Fibroblast of peridontal ligament (primary cell): ENCODE results near the gene PIANP.
"Not testable (repeated sequence)": the region's sequence is repeated elsewhere in the genome, so short reads cannot be mapped to it uniquely, and the experiment has no call there.

Experiments
- DNase-seq: peaks from one replicate; pipeline ENCODE4 v3.0.0-alpha.2; 2010; ENCODE audit errors: extremely low read depth

The PIANP gene, protein sequence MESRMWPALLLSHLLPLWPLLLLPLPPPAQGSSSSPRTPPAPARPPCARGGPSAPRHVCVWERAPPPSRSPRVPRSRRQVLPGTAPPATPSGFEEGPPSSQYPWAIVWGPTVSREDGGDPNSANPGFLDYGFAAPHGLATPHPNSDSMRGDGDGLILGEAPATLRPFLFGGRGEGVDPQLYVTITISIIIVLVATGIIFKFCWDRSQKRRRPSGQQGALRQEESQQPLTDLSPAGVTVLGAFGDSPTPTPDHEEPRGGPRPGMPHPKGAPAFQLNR

DNA sequence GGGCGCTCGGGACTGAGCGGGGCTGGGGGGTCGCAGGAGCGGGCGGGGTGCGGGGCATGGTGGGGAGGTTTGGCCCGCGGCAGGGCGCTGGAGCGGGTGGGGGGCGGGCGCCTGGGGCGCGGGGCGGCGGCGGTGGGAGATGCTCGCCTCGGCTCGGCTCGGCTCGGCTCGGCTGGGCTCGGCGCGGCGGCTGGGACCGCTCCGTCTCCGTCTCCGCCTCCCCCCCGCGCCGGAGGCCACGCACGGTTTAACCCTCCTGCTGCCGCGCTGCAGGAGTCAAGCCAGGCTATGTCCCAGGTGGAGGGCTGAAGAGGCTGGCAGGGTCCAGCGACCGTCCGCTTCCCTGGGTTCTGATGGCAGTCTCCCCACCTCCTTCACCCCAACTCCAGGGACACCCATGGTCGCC, at the start of gene PIANP:
Gene PIANP (minus strand): TSS at position 170 of the 406 bp plus-strand sequence. CDS start 2,754 bp downstream, outside the sequence.
- no peak for DNase-seq

GRCh38 chr12:6748761-6749160, 48.1 kb upstream of the PIANP start:
- DNase-seq, result no peak

- DNase-seq, result no peak
These were observed 46.6 kb upstream of the PIANP start for GRCh38 chr12:6747216-6747615.

- no peak for DNase-seq
These were observed 45.3 kb upstream of the PIANP start for GRCh38 chr12:6745741-6746525.

GRCh38 chr12:6743300-6743699, 42.7 kb upstream of the PIANP start:
- DNase-seq, result not testable (repeated sequence)

DNA sequence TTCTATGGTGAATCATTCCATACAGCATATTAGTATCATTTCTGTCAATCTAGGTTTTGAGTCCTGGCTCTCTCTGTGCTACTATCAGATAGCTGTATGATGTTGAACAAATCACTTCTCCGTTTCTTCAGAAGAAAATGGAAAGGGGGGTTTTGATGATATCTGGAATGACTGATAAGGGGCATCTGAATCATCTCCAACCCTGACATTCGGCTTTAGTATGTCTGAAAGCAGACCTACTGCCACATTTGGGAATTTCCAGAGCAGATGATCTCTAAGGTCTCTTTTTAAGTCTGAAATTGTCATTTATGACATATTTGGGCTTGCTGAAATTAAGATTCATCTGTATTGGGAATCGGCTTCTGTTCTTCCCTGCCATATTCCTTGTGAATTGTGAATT, 42.2 kb upstream of the PIANP start:
- DNase-seq, result no peak

DNA sequence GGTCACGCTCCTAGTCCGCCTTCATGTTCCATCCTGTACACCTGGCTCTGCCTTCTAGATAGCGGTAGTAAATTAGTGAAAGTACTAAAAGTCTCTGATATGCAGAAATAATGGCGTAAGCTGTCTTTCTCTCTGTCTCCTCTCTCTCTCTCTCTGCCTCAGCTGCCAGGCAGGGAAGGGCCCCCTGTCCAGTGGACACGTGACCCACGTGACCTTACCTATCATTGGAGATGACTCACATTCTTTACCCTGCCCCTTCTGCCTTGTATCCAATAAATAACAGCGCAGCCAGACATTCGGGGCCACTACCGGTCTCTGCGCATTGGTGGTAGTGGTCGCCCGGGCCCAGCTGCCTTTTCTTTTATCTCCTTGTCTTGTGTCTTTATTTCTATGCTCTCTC, 41.5 kb upstream of the PIANP start:
- not testable (repeated sequence) for DNase-seq

DNA sequence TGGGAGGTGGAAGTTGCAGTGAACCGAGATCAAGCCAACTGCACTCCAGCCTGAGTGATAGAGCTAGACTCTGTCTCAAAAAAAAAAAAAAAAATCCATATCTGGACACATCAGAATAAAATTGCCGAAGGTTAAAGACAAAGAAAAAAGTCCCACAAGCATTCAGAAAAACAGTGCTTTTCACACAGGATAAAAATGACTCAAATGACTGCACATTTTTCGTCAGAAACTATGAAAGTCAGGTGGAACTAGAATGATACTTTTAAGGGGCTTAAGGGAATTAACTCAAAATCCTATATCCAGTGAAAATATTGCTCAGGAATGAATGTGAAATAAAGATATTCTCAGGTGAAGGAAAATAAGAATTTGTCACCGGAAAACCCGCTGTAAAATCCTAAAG, 36.1 kb upstream of the PIANP start:
- no peak for DNase-seq

GRCh38 chr12:6735448-6736191, 35.0 kb upstream of the PIANP start:
- DNase-seq, result peak; percentile 79

DNA sequence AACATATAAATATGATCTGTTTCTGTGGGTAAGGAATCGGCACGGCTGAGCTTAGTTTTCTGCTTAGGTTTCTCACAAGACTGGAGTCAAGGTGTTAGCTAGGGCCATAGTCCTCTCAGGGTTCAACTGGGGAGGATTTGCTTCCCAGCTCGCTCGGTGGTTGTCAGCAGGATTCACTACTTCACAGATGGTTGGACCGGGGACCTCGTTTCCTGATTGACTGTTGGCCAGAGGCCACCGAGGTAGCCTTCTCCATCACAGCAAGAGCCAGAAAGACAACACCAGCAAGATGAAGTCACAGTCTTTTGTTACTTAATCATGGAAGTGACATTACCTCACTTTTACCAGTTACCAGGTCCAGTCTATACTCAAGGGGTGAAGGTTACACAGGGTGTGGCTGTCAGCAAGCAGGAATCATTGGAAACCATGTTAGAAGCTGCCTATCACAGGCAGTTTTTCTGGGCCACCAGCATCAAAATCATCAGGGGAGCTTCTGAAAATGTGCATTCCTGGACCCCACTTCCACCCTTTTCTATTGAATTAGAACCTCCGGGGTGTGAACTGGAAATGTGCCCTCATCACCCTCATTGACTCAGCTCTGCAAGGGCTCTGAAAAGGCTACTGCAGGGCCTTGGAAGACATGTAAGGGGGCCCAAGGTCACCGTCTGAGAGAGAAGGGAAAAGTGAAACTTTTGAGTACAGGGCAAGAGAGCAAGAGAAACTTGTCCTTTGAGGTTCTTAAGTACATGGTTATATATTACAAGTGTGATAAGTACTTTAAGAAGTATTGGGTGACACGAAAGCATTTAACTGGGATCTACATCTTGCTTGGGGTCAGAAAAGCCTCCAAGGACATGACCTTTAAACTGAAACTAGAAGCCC, 34.1 kb upstream of the PIANP start:
- DNase-seq, result no peak

- no peak for DNase-seq
These were observed 29.6 kb upstream of the PIANP start for GRCh38 chr12:6730169-6730568.

GRCh38 chr12:6729186-6729585, 28.6 kb upstream of the PIANP start:
- DNase-seq, result no peak

DNA sequence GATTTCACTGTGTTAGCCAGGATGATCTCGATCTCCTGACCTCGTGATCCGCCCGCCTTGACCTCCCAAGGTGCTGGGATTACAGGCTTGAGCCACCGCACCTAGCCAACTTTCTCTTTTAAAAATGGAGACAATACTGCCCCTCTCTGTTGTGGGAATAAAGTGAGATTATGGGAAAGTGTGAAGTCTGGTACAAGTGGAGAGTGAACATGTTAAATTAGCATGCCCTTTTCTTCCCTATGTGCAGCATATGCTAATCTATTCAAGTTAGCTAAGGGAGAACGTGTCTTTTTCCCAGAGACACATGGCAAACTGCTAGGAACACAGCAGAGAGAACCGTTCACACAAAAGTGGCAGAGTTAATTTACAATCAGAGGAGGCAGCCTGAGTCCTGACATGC, 24.7 kb upstream of the PIANP start:
- no peak for DNase-seq

GRCh38 chr12:6724409-6724797, 23.8 kb upstream of the PIANP start:
- DNase-seq, result no peak

GRCh38 chr12:6723607-6724408, 23.2 kb upstream of the PIANP start, which contains the start of gene COPS7A:
Gene COPS7A, plus strand, starts transcription at chr12:6724046. Its CDS starts 611 bp downstream, at chr12:6724657.
- peak; percentile 97 for DNase-seq

- DNase-seq, result no peak
These were observed 22.2 kb upstream of the PIANP start for GRCh38 chr12:6722863-6723262.

GRCh38 chr12:6716874-6717437, 16.3 kb upstream of the PIANP start:
- no peak for DNase-seq

DNA sequence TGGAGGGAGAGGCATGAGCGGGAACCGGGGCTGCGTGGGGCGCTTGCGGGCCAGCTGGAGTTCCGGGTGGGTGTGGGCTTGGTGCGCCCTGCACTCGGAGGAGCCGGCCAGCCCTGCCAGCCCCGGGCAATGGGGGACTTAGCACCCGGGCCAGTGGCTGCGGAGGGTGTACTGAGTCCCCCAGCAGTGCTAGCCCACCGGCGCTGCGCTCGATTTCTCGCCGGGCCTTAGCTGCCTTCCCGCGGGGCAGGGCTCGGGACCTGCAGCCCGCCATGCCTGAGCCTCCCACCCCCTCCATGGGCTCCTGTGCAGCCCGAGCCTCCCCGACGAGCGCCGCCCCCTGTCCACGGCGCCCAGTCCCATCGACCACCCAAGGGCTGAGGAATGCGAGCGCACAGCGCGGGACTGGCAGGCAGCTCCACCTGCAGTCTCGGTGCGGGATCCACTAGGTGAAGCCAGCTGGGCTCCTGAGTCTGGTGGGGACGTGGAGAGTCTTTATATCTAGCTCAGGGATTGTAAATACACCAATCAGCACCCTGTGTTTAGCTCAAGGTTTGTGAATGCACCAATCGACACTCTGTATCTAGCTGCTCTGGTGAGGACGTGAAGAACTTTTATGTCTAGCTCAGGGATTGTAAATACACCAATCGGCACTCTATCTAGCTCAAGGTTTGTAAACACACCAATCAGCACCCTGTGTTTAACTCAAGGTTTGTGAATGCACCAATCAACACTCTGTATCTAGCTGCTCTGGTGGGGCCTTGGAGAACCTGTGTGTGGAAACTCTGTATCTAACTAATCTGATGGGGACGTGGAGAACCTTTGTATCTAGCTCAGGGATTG, 15.6 kb upstream of the PIANP start:
- DNase-seq, result not testable (repeated sequence)

GRCh38 chr12:6708960-6709394, 8.4 kb upstream of the PIANP start:
- DNase-seq, result no peak
